ENCODE measurements around the gene SHC3. TPM values are rescaled to one million over a fixed set of nuclear protein-coding genes. Genes with fewer than 3 reads are reported as not detected.

The SHC3 gene
- total and polyA plus RNA-seq, 2 experiments from 2014 or later = 1.3 to 2.9 TPM

DNA sequence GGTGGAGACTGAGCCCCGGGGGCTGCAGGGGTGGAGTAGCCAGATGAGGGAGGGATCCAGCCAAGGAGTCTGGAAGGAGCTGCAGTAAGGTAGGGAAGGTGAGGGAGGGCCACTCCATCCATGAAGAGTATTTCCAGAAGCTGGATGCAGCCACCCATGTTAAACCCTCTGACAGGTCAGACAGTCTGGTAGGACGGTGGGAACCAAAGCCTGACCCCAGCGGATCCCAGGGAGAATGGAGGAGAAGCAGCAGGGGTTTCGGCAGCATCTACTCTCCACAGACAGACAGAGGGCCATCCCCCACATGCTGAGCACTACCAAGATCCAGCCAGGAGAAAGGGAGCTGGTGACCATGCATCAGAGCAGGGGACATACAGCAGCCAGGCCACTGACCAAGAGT lies 209.8 kb downstream of the SHC3 start:
- DNase-seq (ENCODE audit: low spot score) (no peak), ATAC-seq (no peak)
- Mint-ChIP-seq H3K27me3 (ENCODE audit: insufficient read depth, low read depth, poor library complexity) (peaks cover 4% of the 10 kb centered on the region), H3K4me3 (no peak overlapping the region), H3K27ac (no peak overlapping the region), H3K36me3 (ENCODE audit: low read depth) (no peaks in the 10 kb centered on the region), H3K9me3 (no peaks in the 10 kb centered on the region), H3K4me1 (peaks cover 10% of the 10 kb centered on the region)
- no peaks in the 10 kb centered on the region for H3K27me3 ChIP-seq (ENCODE audit: insufficient read depth)
- H3K4me3 ChIP-seq = no peak overlapping the region
- no peak for TF ChIP-seq EZH2 (IDR thresholded peaks at IDR 0.05; ENCODE audit: low read depth, unreplicated experiment)
- TF ChIP-seq, protein P1, sequence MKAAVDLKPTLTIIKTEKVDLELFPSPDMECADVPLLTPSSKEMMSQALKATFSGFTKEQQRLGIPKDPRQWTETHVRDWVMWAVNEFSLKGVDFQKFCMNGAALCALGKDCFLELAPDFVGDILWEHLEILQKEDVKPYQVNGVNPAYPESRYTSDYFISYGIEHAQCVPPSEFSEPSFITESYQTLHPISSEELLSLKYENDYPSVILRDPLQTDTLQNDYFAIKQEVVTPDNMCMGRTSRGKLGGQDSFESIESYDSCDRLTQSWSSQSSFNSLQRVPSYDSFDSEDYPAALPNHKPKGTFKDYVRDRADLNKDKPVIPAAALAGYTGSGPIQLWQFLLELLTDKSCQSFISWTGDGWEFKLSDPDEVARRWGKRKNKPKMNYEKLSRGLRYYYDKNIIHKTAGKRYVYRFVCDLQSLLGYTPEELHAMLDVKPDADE (IDR thresholded peaks at IDR 0.05) = no peak
- TF ChIP-seq REST (IDR thresholded peaks at IDR 0.05; ENCODE audit: unreplicated experiment) = no peak
- TF ChIP-seq, protein P2, sequence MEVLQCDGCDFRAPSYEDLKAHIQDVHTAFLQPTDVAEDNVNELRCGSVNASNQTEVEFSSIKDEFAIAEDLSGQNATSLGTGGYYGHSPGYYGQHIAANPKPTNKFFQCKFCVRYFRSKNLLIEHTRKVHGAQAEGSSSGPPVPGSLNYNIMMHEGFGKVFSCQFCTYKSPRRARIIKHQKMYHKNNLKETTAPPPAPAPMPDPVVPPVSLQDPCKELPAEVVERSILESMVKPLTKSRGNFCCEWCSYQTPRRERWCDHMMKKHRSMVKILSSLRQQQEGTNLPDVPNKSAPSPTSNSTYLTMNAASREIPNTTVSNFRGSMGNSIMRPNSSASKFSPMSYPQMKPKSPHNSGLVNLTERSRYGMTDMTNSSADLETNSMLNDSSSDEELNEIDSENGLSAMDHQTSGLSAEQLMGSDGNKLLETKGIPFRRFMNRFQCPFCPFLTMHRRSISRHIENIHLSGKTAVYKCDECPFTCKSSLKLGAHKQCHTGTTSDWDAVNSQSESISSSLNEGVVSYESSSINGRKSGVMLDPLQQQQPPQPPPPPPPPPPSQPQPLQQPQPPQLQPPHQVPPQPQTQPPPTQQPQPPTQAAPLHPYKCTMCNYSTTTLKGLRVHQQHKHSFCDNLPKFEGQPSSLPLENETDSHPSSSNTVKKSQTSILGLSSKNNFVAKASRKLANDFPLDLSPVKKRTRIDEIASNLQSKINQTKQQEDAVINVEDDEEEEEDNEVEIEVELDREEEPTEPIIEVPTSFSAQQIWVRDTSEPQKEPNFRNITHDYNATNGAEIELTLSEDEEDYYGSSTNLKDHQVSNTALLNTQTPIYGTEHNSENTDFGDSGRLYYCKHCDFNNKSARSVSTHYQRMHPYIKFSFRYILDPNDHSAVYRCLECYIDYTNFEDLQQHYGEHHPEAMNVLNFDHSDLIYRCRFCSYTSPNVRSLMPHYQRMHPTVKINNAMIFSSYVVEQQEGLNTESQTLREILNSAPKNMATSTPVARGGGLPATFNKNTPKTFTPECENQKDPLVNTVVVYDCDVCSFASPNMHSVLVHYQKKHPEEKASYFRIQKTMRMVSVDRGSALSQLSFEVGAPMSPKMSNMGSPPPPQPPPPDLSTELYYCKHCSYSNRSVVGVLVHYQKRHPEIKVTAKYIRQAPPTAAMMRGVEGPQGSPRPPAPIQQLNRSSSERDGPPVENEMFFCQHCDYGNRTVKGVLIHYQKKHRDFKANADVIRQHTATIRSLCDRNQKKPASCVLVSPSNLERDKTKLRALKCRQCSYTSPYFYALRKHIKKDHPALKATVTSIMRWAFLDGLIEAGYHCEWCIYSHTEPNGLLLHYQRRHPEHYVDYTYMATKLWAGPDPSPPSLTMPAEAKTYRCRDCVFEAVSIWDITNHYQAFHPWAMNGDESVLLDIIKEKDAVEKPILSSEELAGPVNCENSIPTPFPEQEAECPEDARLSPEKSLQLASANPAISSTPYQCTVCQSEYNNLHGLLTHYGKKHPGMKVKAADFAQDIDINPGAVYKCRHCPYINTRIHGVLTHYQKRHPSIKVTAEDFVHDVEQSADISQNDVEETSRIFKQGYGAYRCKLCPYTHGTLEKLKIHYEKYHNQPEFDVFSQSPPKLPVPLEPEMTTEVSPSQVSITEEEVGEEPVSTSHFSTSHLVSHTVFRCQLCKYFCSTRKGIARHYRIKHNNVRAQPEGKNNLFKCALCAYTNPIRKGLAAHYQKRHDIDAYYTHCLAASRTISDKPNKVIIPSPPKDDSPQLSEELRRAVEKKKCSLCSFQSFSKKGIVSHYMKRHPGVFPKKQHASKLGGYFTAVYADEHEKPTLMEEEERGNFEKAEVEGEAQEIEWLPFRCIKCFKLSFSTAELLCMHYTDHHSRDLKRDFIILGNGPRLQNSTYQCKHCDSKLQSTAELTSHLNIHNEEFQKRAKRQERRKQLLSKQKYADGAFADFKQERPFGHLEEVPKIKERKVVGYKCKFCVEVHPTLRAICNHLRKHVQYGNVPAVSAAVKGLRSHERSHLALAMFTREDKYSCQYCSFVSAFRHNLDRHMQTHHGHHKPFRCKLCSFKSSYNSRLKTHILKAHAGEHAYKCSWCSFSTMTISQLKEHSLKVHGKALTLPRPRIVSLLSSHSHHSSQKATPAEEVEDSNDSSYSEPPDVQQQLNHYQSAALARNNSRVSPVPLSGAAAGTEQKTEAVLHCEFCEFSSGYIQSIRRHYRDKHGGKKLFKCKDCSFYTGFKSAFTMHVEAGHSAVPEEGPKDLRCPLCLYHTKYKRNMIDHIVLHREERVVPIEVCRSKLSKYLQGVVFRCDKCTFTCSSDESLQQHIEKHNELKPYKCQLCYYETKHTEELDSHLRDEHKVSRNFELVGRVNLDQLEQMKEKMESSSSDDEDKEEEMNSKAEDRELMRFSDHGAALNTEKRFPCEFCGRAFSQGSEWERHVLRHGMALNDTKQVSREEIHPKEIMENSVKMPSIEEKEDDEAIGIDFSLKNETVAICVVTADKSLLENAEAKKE (CRISPR knock-in tag; IDR thresholded peaks at IDR 0.05) = no peak
- no peak for TF ChIP-seq POLR2AphosphoS5 (IDR thresholded peaks at IDR 0.05; ENCODE audit: low read depth)
- TF ChIP-seq STAT1 (IDR thresholded peaks at IDR 0.05; ENCODE audit: unreplicated experiment) = no peak
- no peak for TF ChIP-seq CTCF (conservative IDR thresholded peaks at IDR 0.05; ENCODE audit: low read depth in 2 of 2)
- no peak for TF ChIP-seq NANOG (IDR thresholded peaks at IDR 0.05; ENCODE audit: borderline replicate concordance)
- no peak for TF ChIP-seq CREB1 (CRISPR knock-in tag; IDR thresholded peaks at IDR 0.05; ENCODE audit: low read depth)
- no peak for TF ChIP-seq EZH2phosphoT487 (IDR thresholded peaks at IDR 0.05; ENCODE audit: unreplicated experiment)
- peaks cover 5% of the 10 kb centered on the region; the same call in 1 of the 2 replicates for H3K9me2 ChIP-seq (ENCODE audit: insufficient read depth)
- H2AFZ ChIP-seq = no peak overlapping the region
- H4K20me1 ChIP-seq (replicated peaks; ENCODE audit: insufficient read depth) = no peaks in the 10 kb centered on the region
- H3K79me2 ChIP-seq (replicated peaks; ENCODE audit: insufficient read depth) = no peaks in the 10 kb centered on the region
- H3K4me2 ChIP-seq = no peak overlapping the region
- H3K36me3 ChIP-seq (ENCODE audit: insufficient read depth) = no peaks in the 10 kb centered on the region
- no peak overlapping the region for H3K27ac ChIP-seq (ENCODE audit: low read depth)
- no peaks in the 10 kb centered on the region for H3F3A ChIP-seq (replicated peaks; ENCODE audit: low read depth)
- H3K4me1 ChIP-seq (ENCODE audit: insufficient read depth) = no peaks in the 10 kb centered on the region

Measured in GM23338 (cell line).